Non-pigmented ciliary epithelial cell (primary cell): ENCODE measurements around the gene ATP2C2.
"Not testable (repeated sequence)": the region's sequence is repeated elsewhere in the genome, so short reads cannot be mapped to it uniquely, and the experiment has no call there.

Experiments used
- DNase-seq: peaks from one replicate; pipeline ENCODE4 v3.0.0-alpha.2; 2010; ENCODE audit warnings: low read depth

Gene ATP2C2

GRCh38 chr16:84340325-84341040, 27.9 kb upstream of the ATP2C2 start:
- no peak for DNase-seq

- no peak for DNase-seq
Observed at GRCh38 chr16:84341528-84342295, 26.6 kb upstream of the ATP2C2 start.

GRCh38 chr16:84343800-84344199, 24.5 kb upstream of the ATP2C2 start:
- DNase-seq: not testable (repeated sequence)

GRCh38 chr16:84344781-84345180, 23.6 kb upstream of the ATP2C2 start:
- DNase-seq: no peak

GRCh38 chr16:84347161-84347560, 21.2 kb upstream of the ATP2C2 start:
- no peak for DNase-seq

GRCh38 chr16:84348386-84348888, 19.9 kb upstream of the ATP2C2 start:
- DNase-seq: no peak

GRCh38 chr16:84349862-84350684, 18.3 kb upstream of the ATP2C2 start:
- no peak for DNase-seq

- no peak for DNase-seq
Observed at GRCh38 chr16:84350685-84351400, 17.5 kb upstream of the ATP2C2 start.

GRCh38 chr16:84351630-84352029, 16.7 kb upstream of the ATP2C2 start:
- no peak for DNase-seq

GRCh38 chr16:84354306-84354705, 14.0 kb upstream of the ATP2C2 start:
- DNase-seq: no peak

- DNase-seq: no peak
Observed at GRCh38 chr16:84355149-84355548, 13.2 kb upstream of the ATP2C2 start.

- DNase-seq: no peak
Observed at GRCh38 chr16:84356176-84356575, 12.2 kb upstream of the ATP2C2 start.

- DNase-seq: no peak
Observed at GRCh38 chr16:84356591-84357116, 11.7 kb upstream of the ATP2C2 start.

GRCh38 chr16:84357191-84357651, 11.1 kb upstream of the ATP2C2 start:
- DNase-seq: peak; percentile 8

- no peak for DNase-seq
Observed at GRCh38 chr16:84358601-84359295, 9.6 kb upstream of the ATP2C2 start.

- no peak for DNase-seq
Observed at GRCh38 chr16:84359326-84359725, 9.0 kb upstream of the ATP2C2 start.

GRCh38 chr16:84360170-84360569, 8.2 kb upstream of the ATP2C2 start:
- DNase-seq: no peak

GRCh38 chr16:84360748-84361147, 7.6 kb upstream of the ATP2C2 start:
- DNase-seq: no peak

- no peak for DNase-seq
Observed at GRCh38 chr16:84361546-84361945, 6.8 kb upstream of the ATP2C2 start.

GRCh38 chr16:84362471-84362941, 5.8 kb upstream of the ATP2C2 start:
- no peak for DNase-seq

GRCh38 chr16:84366208-84366607, 2.1 kb upstream of the ATP2C2 start:
- DNase-seq: no peak
